Vagina (tissue), 2 donors: ENCODE data around the gene TPT1.

Source experiments
- CTCF ChIP-seq, 3 experiments: fragments of 450-650 bp in 2 of 3; fragments of 200-600 bp in 1 of 3; sonication (generic) in 1 of 3; IDR thresholded peaks; one replicate each; pipeline ENCODE4 v1.5.1; 2017 to 2019; ENCODE audit warnings: antibody characterized with exemption in 3 of 3, mild to moderate bottlenecking in 2 of 3, moderate library complexity in 2 of 3
- POLR2A ChIP-seq, 2 donors: fragments of 450-650 bp; IDR thresholded peaks; one replicate each; pipeline ENCODE4 v1.6.1; 2017; ENCODE audit warnings: antibody characterized with exemption in 2 of 2, mild to moderate bottlenecking in 2 of 2, moderate library complexity in 2 of 2

GRCh38 chr13:45306966-45307365, 34.0 kb downstream of the TPT1 start:
- TF ChIP-seq CTCF (IDR thresholded peaks at IDR 0.05): no peak
- no peak for TF ChIP-seq POLR2A (IDR thresholded peaks at IDR 0.05)
